GM18909 (cell line): ENCODE data around the gene SEC14L5.
A peak's percentile ranks its signal among the peaks of the same experiment; 100 is the strongest.
"Not testable (repeated sequence)": the region's sequence is repeated elsewhere in the genome, so short reads cannot be mapped to it uniquely, and the experiment has no call there.

Source experiments
- ATAC-seq: cut with Tn5 transposase; IDR thresholded peaks from one replicate; pipeline ENCODE4 v1.9.1; 2021; ENCODE audit warnings: mild to moderate bottlenecking; ENCODE audit not compliant: unreplicated experiment, poor library complexity

Gene SEC14L5

GRCh38 chr16:4948903-4949766 lies 9.0 kb upstream of the SEC14L5 start:
- ATAC-seq: no peak

- ATAC-seq: no peak
These were observed 8.1 kb upstream of the SEC14L5 start for GRCh38 chr16:4949986-4950385.

- ATAC-seq: not testable (repeated sequence)
These were observed 6.5 kb upstream of the SEC14L5 start for GRCh38 chr16:4951583-4951982.

GRCh38 chr16:4954714-4955113 lies 3.4 kb upstream of the SEC14L5 start:
- no peak for ATAC-seq

GRCh38 chr16:4957420-4957719 lies 760 bp upstream of the SEC14L5 start:
- ATAC-seq: no peak

- ATAC-seq: peak; percentile 26
These were observed 644 bp downstream of the SEC14L5 start for GRCh38 chr16:4958510-4959438.

GRCh38 chr16:4960579-4960978 lies 2.4 kb downstream of the SEC14L5 start:
- no peak for ATAC-seq

- no peak for ATAC-seq
These were observed 4.6 kb downstream of the SEC14L5 start for GRCh38 chr16:4962716-4963115.

GRCh38 chr16:4963527-4963926 lies 5.4 kb downstream of the SEC14L5 start:
- ATAC-seq: not testable (repeated sequence)

GRCh38 chr16:4966736-4967453 lies 8.8 kb downstream of the SEC14L5 start:
- ATAC-seq: no peak

- ATAC-seq: not testable (repeated sequence)
These were observed 10.1 kb downstream of the SEC14L5 start for GRCh38 chr16:4968278-4968677.

- no peak for ATAC-seq
These were observed 10.9 kb downstream of the SEC14L5 start for GRCh38 chr16:4968879-4969483.

GRCh38 chr16:4970010-4970409 lies 11.9 kb downstream of the SEC14L5 start:
- ATAC-seq: no peak

- ATAC-seq: no peak
These were observed 14.9 kb downstream of the SEC14L5 start for GRCh38 chr16:4972938-4973587.

- ATAC-seq: peak; percentile 88
These were observed 17.9 kb downstream of the SEC14L5 start for GRCh38 chr16:4976079-4976478.

GRCh38 chr16:4976611-4977145 lies 18.5 kb downstream of the SEC14L5 start:
- ATAC-seq: no peak

- no peak for ATAC-seq
These were observed 21.0 kb downstream of the SEC14L5 start for GRCh38 chr16:4979164-4979563.

- no peak for ATAC-seq
These were observed 21.9 kb downstream of the SEC14L5 start for GRCh38 chr16:4979736-4980660.
